Left lung (tissue), 10 donors: ENCODE measurements around the gene TMPRSS7. TPM values are rescaled to one million over a fixed set of nuclear protein-coding genes. Genes with fewer than 3 reads are reported as not detected.

Experiments used
- ATAC-seq: fragments of 200-7000 bp; cut with Tn5 transposase; one replicate; pipeline ENCODE4 v1.9.1; 2020; ENCODE audit warnings: moderate library complexity
- DNase-seq, 4 donors: peaks; one replicate each; pipeline ENCODE4 v3.0.0-alpha.2; 2013 to 2020
- H3K27ac ChIP-seq, 2 donors: fragments of 200-600 bp; sonication (generic) in 1 of 2; one replicate each; pipeline versions ENCODE4 v1.5.0 to v1.8.0; 2020 to 2021
- H3K27me3 ChIP-seq, 2 donors: fragments of 200-600 bp; sonication (generic) in 1 of 2; one replicate each; pipeline versions ENCODE4 v1.5.0 to v1.8.0; 2020 to 2021
- H3K36me3 ChIP-seq, 2 donors: fragments of 200-600 bp; sonication (generic) in 1 of 2; one replicate each; pipeline versions ENCODE4 v1.5.0 to v1.8.0; 2020 to 2021
- H3K4me1 ChIP-seq, 2 donors: fragments of 200-600 bp; one replicate each; pipeline ENCODE4 v1.8.0; 2021
- H3K4me3 ChIP-seq, 2 donors: fragments of 200-600 bp; sonication (generic) in 1 of 2; one replicate each; pipeline versions ENCODE4 v1.5.0 to v1.8.0; 2020 to 2021; ENCODE audit warnings: mild to moderate bottlenecking in 1 of 2
- H3K9me3 ChIP-seq, 2 donors: fragments of 200-600 bp; sonication (generic) in 1 of 2; one replicate each; pipeline versions ENCODE4 v1.5.0 to v1.8.0; 2020 to 2021
- CTCF ChIP-seq, 2 donors: fragments of 200-600 bp; sonication (generic) in 1 of 2; IDR thresholded peaks; one replicate each; pipeline versions ENCODE4 v1.5.0 to v1.8.0; 2021; ENCODE audit warnings: antibody characterized with exemption in 2 of 2
- intact Hi-C, 2 donors: fragments of 100-400 bp; cut with DNase I; formaldehyde crosslinking; loops; one replicate each; pipeline versions ENCODE4 v1.11.2 to v1.14.2; 2022
- polyA plus RNA-seq, 6 donors: library from polyadenylated mRNA; unstranded; fragments of 120-200 nt; gene quantifications; one replicate each; pipeline ENCODE4 v1.2.1, GENCODE V29; 2013; ENCODE audit not compliant: insufficient read length in 6 of 6
- total RNA-seq, 2 donors: library from RNA; stranded (reverse); fragmentation: NEBNext Ultra II Directional; extraction: Animal tissue kit (Norgen Biotek cat#: 25700); gene quantifications; one replicate each; pipeline ENCODE4 v1.2.1, GENCODE V29; 2021
- donor health status: DM: no; HTN: yes; CAD: no.
- donor health status: DM: no; HTN: no; CAD: no.

Gene TMPRSS7
- total and polyA plus RNA-seq, 8 donors, result 0.06 to 0.17 (median 0.08) TPM; not detected in 4

- H3K27me3 ChIP-seq, result peaks cover 4 to 48% of the 10 kb centered on the region in 2 donors
- H3K36me3 ChIP-seq, result no peaks in the 10 kb centered on the region
- peak overlapping the region in 1 of 2 donors; percentile 43 for H3K27ac ChIP-seq
- ATAC-seq (no peak), DNase-seq (no peak)
- peaks cover 22 to 26% of the 10 kb centered on the region in 2 donors for H3K4me1 ChIP-seq
- no peak overlapping the region for H3K4me3 ChIP-seq
- H3K9me3 ChIP-seq, result no peaks in the 10 kb centered on the region
- intact Hi-C loops, result no loop called here
- no peak for TF ChIP-seq CTCF (IDR thresholded peaks at IDR 0.05)
Observed at GRCh38 chr3:112089956-112090886, 55.7 kb downstream of the TMPRSS7 start.

- peak; percentile 17 for ATAC-seq
- H3K36me3 ChIP-seq, result no peaks in the 10 kb centered on the region
- H3K9me3 ChIP-seq, result no peaks in the 10 kb centered on the region
- H3K4me3 ChIP-seq, result no peak overlapping the region
- intact Hi-C loops, result no loop called here
- TF ChIP-seq CTCF (IDR thresholded peaks at IDR 0.05), result no peak
- peak overlapping the region in 1 of 2 donors; percentile 43 for H3K27ac ChIP-seq
- H3K4me1 ChIP-seq, result peaks cover 19 to 22% of the 10 kb centered on the region in 2 donors
- peaks cover 4 to 45% of the 10 kb centered on the region in 2 donors for H3K27me3 ChIP-seq
- peak in 1 of 4 donors; percentile 7 for DNase-seq
Observed at GRCh38 chr3:112090887-112091586, 56.5 kb downstream of the TMPRSS7 start.

GRCh38 chr3:112092496-112093179 is 58.1 kb downstream of the TMPRSS7 start:
- H3K9me3 ChIP-seq, result no peaks in the 10 kb centered on the region
- H3K4me3 ChIP-seq, result no peak overlapping the region
- ATAC-seq (peak; percentile 45), DNase-seq (peak in 1 of 4 donors; percentile 8)
- H3K4me1 ChIP-seq, result peaks cover 11 to 22% of the 10 kb centered on the region in 2 donors
- TF ChIP-seq CTCF (IDR thresholded peaks at IDR 0.05), result no peak
- intact Hi-C loops, result no loop called here
- peak overlapping the region in 1 of 2 donors; percentile 5 for H3K27ac ChIP-seq
- peaks cover 0 to 39% of the 10 kb centered on the region in 2 donors for H3K27me3 ChIP-seq
- H3K36me3 ChIP-seq, result no peaks in the 10 kb centered on the region

- peaks cover 0 to 34% of the 10 kb centered on the region in 2 donors for H3K27me3 ChIP-seq
- TF ChIP-seq CTCF (IDR thresholded peaks at IDR 0.05), result no peak
- no peaks in the 10 kb centered on the region for H3K36me3 ChIP-seq
- ATAC-seq (peak; percentile 2), DNase-seq (peak in 1 of 4 donors; percentile 3)
- H3K4me1 ChIP-seq, result peaks cover 11 to 22% of the 10 kb centered on the region in 2 donors
- no peak overlapping the region for H3K4me3 ChIP-seq
- H3K9me3 ChIP-seq, result no peaks in the 10 kb centered on the region
- peak overlapping the region in 1 of 2 donors; percentile 5 for H3K27ac ChIP-seq
- intact Hi-C loops, result no loop called here
Observed at GRCh38 chr3:112093180-112093522, 58.6 kb downstream of the TMPRSS7 start.
